ENCODE data around the gene ZFR. TPM values are rescaled to one million over a fixed set of nuclear protein-coding genes. Genes with fewer than 3 reads are reported as not detected.
"Not testable (repeated sequence)": the region's sequence is repeated elsewhere in the genome, so short reads cannot be mapped to it uniquely, and the experiment has no call there.

The ZFR gene
- total and polyA plus RNA-seq, 2 experiments from 2014 or later = 59.1 to 93.3 TPM

DNA sequence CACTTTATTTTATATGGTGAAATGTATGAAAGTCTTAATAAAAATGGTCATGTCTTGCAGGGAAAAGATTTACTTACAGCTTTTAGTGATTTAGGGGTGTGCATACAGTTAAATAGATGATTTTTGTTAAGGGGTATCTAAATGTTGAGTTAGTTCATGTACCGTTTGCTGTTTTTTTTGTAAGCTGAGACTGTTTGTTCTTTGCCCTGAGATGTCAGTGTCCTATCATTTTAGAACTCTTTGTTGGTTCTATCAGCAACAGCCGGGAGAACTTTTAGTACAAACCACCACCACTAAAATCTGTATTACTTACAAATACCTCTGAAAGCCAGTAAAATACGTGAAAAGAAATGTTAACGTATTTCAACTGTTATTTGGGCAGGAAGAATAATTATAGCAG lies 75.5 kb downstream of the ZFR start:
- Histone ChIP-seq H3K27ac (no peak overlapping the region), H3K36me3 (replicated peaks; ENCODE audit: insufficient read depth, low read depth) (no peaks in the 10 kb centered on the region), H3K27me3 (no peaks in the 10 kb centered on the region), H3K9me3 (ENCODE audit: low read depth) (no peaks in the 10 kb centered on the region), H3K4me2 (no peak overlapping the region), H2AFZ (no peak overlapping the region), H3K4me1 (ENCODE audit: insufficient read depth) (no peaks in the 10 kb centered on the region), H3K9me2 (replicated peaks; ENCODE audit: insufficient read depth) (no peaks in the 10 kb centered on the region), H3K4me3 (no peak overlapping the region), H4K20me1 (ENCODE audit: insufficient read depth, poor library complexity, severe bottlenecking) (no peaks in the 10 kb centered on the region), H3K79me2 (peaks cover 12% of the 10 kb centered on the region)
- WGBS (ENCODE audit: low lambda C conversion rate, missing lambda C conversion rate) = 89% methylated on average over 4 of the region's 4 CpGs
- TF ChIP-seq EZH2 (IDR thresholded peaks at IDR 0.05; ENCODE audit: borderline replicate concordance) = no peak
- no peak for TF ChIP-seq EZH2phosphoT487 (IDR thresholded peaks at IDR 0.05; ENCODE audit: low read depth, severe bottlenecking, unreplicated experiment)
- TF ChIP-seq, protein P1, sequence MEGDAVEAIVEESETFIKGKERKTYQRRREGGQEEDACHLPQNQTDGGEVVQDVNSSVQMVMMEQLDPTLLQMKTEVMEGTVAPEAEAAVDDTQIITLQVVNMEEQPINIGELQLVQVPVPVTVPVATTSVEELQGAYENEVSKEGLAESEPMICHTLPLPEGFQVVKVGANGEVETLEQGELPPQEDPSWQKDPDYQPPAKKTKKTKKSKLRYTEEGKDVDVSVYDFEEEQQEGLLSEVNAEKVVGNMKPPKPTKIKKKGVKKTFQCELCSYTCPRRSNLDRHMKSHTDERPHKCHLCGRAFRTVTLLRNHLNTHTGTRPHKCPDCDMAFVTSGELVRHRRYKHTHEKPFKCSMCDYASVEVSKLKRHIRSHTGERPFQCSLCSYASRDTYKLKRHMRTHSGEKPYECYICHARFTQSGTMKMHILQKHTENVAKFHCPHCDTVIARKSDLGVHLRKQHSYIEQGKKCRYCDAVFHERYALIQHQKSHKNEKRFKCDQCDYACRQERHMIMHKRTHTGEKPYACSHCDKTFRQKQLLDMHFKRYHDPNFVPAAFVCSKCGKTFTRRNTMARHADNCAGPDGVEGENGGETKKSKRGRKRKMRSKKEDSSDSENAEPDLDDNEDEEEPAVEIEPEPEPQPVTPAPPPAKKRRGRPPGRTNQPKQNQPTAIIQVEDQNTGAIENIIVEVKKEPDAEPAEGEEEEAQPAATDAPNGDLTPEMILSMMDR (IDR thresholded peaks at IDR 0.05; ENCODE audit: poor library complexity) = no peak
- DNase-seq (ENCODE audit: low spot score) = no peak

DNA sequence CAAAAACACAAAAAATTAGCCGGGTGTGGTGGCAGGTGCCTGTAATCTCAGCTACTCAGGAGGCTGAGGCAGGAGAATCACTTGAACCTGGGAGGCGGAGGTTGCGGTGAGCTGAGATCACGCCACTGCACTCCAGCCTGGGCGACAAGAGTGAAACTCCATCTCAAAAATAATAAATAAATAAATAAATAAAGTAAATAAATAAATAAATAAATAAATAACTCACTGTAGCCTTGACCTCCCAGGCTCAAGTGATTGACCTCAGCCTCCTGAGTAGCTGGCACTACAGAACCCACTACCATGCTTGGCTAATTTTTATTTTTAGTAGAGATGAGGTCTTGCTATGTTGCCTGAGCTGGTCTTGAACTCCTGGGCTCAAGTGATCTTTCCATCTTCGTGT lies 77.3 kb downstream of the ZFR start:
- 81% methylated on average over 6 of the region's 6 CpGs for WGBS (ENCODE audit: low lambda C conversion rate, missing lambda C conversion rate)
- not testable (repeated sequence) for H3K4me3 ChIP-seq; H3K27me3 ChIP-seq; H3K4me1 ChIP-seq (ENCODE audit: insufficient read depth); H4K20me1 ChIP-seq (ENCODE audit: insufficient read depth, poor library complexity, severe bottlenecking); H3K9me3 ChIP-seq (ENCODE audit: low read depth); H3K79me2 ChIP-seq; H2AFZ ChIP-seq; DNase-seq (ENCODE audit: low spot score); H3K4me2 ChIP-seq; H3K27ac ChIP-seq; H3K36me3 ChIP-seq (replicated peaks; ENCODE audit: insufficient read depth, low read depth); H3K9me2 ChIP-seq (replicated peaks; ENCODE audit: insufficient read depth)

DNA sequence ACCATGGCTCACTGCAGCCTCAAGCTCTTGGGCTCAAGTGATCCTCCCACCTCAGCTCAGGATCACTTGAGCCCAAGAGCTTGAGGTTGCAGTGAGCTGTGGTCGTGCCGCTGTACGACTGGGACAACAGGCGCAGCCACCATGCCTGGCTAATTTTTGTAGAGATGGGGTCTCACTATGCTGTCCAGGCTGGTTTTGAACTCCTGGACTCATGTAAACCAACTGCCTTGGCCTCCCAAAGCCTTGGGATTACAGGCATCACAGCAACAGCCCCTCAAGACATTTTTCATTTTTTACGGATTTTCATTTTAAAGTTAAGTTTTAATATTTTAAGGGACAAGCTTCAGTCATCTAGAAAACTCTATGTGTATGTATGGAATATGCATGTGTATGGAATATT lies 78.9 kb downstream of the ZFR start:
- Histone ChIP-seq H3K4me3 (no peak overlapping the region), H3K79me2 (peaks cover 15% of the 10 kb centered on the region), H3K9me2 (replicated peaks; ENCODE audit: insufficient read depth) (no peaks in the 10 kb centered on the region), H3K27me3 (no peaks in the 10 kb centered on the region), H3K4me2 (no peak overlapping the region), H4K20me1 (ENCODE audit: insufficient read depth, poor library complexity, severe bottlenecking) (no peaks in the 10 kb centered on the region), H3K4me1 (ENCODE audit: insufficient read depth) (no peaks in the 10 kb centered on the region), H3K36me3 (replicated peaks; ENCODE audit: insufficient read depth, low read depth) (no peaks in the 10 kb centered on the region), H2AFZ (no peak overlapping the region), H3K9me3 (ENCODE audit: low read depth) (no peaks in the 10 kb centered on the region), H3K27ac (no peak overlapping the region)
- TF ChIP-seq EZH2 (IDR thresholded peaks at IDR 0.05; ENCODE audit: borderline replicate concordance) (no peak), EZH2phosphoT487 (IDR thresholded peaks at IDR 0.05; ENCODE audit: low read depth, severe bottlenecking, unreplicated experiment) (no peak)
- TF ChIP-seq, protein P1 (IDR thresholded peaks at IDR 0.05; ENCODE audit: poor library complexity) = no peak
- 99% methylated on average over 5 of the region's 5 CpGs for WGBS (ENCODE audit: low lambda C conversion rate, missing lambda C conversion rate)
- no peak for DNase-seq (ENCODE audit: low spot score)

DNA sequence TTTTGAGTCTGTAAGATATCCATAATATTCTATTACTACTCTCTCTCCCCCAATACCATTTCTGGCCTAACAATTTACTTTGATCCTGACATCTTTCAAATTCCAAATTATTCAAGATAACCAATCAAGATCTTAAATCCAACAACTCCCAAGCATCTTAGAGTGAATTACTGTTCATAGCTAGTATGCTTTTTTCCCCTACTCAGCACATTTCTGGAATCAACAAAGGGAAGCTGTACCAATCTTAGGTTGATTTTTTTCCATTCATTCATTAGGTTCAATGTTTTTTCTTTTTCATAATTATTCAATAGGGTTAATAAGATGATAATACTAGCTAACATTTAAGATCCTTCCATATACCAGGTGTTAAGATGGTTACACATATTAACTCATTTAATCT lies 81.5 kb downstream of the ZFR start:
- Histone ChIP-seq H3K36me3 (replicated peaks; ENCODE audit: insufficient read depth, low read depth) (no peaks in the 10 kb centered on the region), H3K9me2 (replicated peaks; ENCODE audit: insufficient read depth) (no peaks in the 10 kb centered on the region), H3K4me1 (ENCODE audit: insufficient read depth) (no peaks in the 10 kb centered on the region), H3K27ac (no peak overlapping the region), H3K9me3 (ENCODE audit: low read depth) (no peaks in the 10 kb centered on the region), H3K4me3 (no peak overlapping the region), H4K20me1 (ENCODE audit: insufficient read depth, poor library complexity, severe bottlenecking) (no peaks in the 10 kb centered on the region), H3K4me2 (no peak overlapping the region), H3K27me3 (no peaks in the 10 kb centered on the region), H3K79me2 (peaks cover 15% of the 10 kb centered on the region), H2AFZ (no peak overlapping the region)
- TF ChIP-seq EZH2phosphoT487 (IDR thresholded peaks at IDR 0.05; ENCODE audit: low read depth, severe bottlenecking, unreplicated experiment) = no peak
- no peak for TF ChIP-seq EZH2 (IDR thresholded peaks at IDR 0.05; ENCODE audit: borderline replicate concordance)
- TF ChIP-seq, protein P1 (IDR thresholded peaks at IDR 0.05; ENCODE audit: poor library complexity) = no peak
- no peak for DNase-seq (ENCODE audit: low spot score)
